ENCODE data around the gene SPOP.

Gene SPOP

DNA sequence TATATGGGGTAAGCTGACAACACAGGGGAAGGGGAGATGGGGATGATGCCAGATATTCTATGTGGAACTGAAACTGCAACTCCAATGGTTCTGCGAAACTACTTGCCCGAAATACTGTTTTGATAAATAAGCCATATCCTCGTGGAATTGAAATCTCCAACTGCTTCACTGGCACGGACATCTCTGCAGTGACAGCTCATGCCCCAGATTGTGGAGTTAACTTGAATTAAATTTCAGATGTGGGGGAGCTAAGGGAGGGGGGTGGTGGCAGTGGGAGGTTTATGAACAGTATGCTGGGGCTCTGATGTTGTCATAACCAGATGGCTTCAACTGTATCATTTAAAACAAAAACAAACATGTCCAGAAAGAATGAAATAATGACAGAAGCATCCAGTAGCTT is 80.5 kb downstream of the SPOP start:
- TF ChIP-seq, protein P1, sequence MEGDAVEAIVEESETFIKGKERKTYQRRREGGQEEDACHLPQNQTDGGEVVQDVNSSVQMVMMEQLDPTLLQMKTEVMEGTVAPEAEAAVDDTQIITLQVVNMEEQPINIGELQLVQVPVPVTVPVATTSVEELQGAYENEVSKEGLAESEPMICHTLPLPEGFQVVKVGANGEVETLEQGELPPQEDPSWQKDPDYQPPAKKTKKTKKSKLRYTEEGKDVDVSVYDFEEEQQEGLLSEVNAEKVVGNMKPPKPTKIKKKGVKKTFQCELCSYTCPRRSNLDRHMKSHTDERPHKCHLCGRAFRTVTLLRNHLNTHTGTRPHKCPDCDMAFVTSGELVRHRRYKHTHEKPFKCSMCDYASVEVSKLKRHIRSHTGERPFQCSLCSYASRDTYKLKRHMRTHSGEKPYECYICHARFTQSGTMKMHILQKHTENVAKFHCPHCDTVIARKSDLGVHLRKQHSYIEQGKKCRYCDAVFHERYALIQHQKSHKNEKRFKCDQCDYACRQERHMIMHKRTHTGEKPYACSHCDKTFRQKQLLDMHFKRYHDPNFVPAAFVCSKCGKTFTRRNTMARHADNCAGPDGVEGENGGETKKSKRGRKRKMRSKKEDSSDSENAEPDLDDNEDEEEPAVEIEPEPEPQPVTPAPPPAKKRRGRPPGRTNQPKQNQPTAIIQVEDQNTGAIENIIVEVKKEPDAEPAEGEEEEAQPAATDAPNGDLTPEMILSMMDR (conservative IDR thresholded peaks at IDR 0.05; ENCODE audit: low read depth, low read length), result no peak
- no peak overlapping the region for H3K4me3 ChIP-seq (ENCODE audit: low read depth, low read length)
- DNase-seq (ENCODE audit: low read depth), result no peak

DNA sequence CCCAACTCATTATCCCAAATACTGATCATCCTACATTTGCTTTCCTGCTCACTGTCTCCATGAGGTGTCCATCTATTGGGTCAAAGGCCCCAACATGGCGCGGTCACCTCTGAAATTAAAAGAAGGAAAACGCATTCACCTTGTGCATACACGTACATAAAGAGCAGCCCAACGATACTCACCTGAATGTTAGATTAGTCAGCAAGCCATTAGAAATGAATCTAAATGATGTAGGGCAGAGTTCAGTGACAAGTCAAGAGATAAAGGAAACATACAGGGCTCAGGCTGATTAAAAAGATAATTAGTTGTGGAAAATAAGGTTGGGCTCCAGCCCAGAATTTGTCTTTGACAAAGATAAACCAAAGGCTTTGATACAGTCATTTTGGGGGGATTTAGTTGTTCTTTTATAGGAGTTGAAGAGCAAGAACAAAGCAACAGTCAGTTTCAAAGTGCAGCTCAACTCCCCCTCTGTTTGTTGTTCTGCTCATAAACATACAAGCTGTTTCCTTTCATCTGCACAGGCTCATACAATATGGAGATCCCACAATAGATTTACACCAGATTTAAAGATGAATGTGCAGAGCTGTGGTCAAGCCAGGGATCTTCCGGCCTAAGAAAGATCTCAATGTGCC is 81.2 kb downstream of the SPOP start:
- no peak for DNase-seq (ENCODE audit: low read depth)
- no peak overlapping the region for H3K4me3 ChIP-seq (ENCODE audit: low read depth, low read length)
- TF ChIP-seq, protein P1 (conservative IDR thresholded peaks at IDR 0.05; ENCODE audit: low read depth, low read length), result no peak

DNA sequence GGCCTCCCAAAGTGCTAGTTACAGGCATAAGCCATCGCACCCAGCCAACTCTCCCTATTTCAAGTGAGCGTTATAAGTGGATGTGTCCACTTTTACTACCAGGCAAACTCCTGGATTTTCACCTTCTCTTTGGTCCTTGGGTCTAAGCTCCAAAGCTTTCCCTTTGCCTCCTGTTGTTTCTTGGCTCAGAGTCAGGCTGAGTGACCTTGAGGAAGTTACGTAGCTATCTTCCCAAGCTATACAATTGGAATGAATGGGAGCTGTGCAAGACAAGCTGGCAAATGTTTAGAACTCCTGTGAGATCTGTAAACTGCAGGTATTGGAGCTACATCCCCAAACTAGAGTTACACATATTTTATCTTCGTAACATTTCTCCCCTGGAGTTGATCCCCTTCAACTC is 81.9 kb downstream of the SPOP start:
- no peak for DNase-seq (ENCODE audit: low read depth)
- no peak overlapping the region for H3K4me3 ChIP-seq (ENCODE audit: low read depth, low read length)
- TF ChIP-seq, protein P1 (conservative IDR thresholded peaks at IDR 0.05; ENCODE audit: low read depth, low read length), result no peak

DNA sequence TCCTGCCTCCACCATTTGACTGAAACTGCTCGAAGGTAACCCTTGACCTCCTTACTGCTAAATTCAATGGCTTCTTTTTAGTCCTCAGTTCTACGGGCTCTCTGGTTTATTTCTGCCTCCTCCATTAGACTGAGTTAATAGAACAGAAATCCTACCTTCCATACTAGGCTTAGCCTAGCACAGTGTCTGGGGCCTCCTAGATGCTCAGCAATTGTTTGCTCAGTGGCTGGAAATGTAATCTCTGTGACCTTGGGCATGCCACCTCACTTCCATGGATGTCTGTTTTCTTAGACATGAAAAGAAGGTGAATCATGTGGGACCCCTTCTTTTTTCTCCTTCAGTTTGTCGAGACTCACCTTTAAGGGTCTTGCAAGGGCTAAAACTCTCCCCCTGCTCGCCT is 82.6 kb downstream of the SPOP start:
- no peak overlapping the region for H3K4me3 ChIP-seq (ENCODE audit: low read depth, low read length)
- TF ChIP-seq, protein P1 (conservative IDR thresholded peaks at IDR 0.05; ENCODE audit: low read depth, low read length), result no peak
- DNase-seq (ENCODE audit: low read depth), result no peak

DNA sequence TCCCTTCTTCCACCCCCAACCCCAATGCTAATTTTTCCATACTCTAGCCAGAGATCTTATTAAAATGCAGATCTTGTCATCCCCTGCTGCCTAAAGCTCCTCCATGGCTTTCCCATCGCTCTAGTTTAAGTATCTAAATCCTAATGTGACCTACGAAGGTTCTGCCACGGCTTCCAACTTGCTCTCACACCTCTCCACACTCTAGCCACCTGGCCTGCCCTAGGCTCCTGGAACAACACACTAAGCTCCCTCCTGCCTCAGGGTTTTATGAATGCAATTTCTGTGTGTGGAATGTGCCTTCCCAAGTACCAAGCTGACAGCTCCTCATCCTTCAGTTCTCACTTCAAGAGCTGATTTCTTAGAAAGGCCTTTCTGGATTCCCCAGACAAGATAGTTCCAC is 85.6 kb downstream of the SPOP start:
- TF ChIP-seq, protein P1 (conservative IDR thresholded peaks at IDR 0.05; ENCODE audit: low read depth, low read length), result no peak
- H3K4me3 ChIP-seq (ENCODE audit: low read depth, low read length), result no peak overlapping the region
- DNase-seq (ENCODE audit: low read depth), result no peak

DNA sequence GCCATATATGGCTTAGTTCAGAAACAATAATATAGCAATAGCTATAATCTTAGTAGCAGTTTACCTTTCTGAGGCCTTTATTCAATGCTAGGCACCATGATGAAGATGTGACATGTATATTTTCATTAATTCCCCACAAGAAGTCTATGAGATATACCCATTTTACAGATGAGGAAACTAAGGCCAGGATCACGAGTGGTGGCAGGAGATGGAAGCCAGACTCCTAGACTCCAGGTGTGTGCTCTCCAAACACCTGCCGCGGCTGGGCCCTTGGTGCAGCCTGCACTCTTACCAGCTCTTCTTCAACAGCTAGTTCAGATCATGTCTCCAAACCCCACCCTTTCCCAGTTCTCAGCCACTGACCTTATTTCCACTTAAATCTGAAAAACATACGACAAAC is 87.0 kb downstream of the SPOP start:
- no peak overlapping the region for H3K4me3 ChIP-seq (ENCODE audit: low read depth, low read length)
- TF ChIP-seq, protein P1 (conservative IDR thresholded peaks at IDR 0.05; ENCODE audit: low read depth, low read length), result no peak
- no peak for DNase-seq (ENCODE audit: low read depth)

DNA sequence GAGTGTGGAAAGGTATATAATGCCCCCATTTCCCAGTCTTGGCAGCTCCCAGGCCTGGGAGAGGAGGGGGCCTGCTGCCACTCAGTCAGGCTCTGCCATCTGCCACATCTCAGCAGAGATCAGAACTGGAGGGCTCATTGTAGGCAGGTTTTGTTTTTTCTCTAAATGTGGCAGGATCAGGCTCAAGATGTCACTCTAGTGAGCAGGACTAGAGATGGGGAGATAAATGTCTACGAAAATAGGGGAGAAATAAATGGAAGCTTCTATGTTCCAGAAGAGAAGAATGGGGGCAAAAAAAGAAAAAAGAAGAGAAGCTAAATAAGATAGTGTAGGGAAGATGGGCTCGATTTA is 88.3 kb downstream of the SPOP start:
- DNase-seq (ENCODE audit: low read depth), result no peak
- TF ChIP-seq, protein P1 (conservative IDR thresholded peaks at IDR 0.05; ENCODE audit: low read depth, low read length), result no peak
- no peak overlapping the region for H3K4me3 ChIP-seq (ENCODE audit: low read depth, low read length)

All from choroid plexus epithelial cell (primary cell).